ENCODE results near the gene FAM13A.

DNA sequence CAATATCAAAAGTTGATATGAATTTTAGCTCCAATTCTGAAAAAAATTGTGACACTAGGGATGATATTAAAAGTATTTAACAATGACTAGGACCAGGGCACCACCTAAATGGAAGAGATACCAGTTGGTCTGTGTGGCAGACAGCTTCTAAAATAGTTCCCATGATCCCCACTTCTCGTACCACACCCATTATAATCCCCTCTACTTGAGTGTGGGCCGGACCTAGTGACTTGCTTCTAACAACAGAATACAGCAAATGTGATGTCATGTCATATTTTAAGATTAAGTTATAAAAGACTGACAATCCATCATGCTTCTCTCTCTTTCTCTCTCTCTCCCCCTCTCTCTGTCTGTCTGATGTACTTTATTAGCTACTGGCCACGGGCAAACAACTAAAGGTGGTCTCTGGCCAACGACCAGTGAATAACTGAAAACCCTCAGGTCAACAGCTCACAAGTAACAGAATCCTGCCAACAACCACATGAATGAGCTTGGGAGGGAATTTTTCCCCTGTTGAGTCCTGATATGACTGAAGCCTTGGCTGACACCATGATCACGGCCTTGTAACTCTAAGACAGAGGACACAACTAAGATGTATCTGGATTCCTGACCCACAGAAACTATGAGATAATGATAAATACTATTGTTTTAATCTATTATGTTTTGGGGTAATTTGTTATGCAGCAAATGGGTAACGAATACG lies 34.4 kb downstream of the FAM13A start:
- no peak for TF ChIP-seq CTCF (IDR thresholded peaks at IDR 0.05)
- TF ChIP-seq POLR2A (IDR thresholded peaks at IDR 0.05), result no peak
